GM12873 (cell line): ENCODE results near the gene FAM53A.

ENCODE experiments used
- CTCF ChIP-seq: IDR thresholded peaks from 2 replicates; pipeline ENCODE4 v1.5.1; 2012; ENCODE audit warnings: low read depth, mild to moderate bottlenecking, moderate library complexity, low read length, control low read depth; ENCODE audit not compliant: insufficient read depth; ENCODE audit errors: missing control alignments

The FAM53A gene

DNA sequence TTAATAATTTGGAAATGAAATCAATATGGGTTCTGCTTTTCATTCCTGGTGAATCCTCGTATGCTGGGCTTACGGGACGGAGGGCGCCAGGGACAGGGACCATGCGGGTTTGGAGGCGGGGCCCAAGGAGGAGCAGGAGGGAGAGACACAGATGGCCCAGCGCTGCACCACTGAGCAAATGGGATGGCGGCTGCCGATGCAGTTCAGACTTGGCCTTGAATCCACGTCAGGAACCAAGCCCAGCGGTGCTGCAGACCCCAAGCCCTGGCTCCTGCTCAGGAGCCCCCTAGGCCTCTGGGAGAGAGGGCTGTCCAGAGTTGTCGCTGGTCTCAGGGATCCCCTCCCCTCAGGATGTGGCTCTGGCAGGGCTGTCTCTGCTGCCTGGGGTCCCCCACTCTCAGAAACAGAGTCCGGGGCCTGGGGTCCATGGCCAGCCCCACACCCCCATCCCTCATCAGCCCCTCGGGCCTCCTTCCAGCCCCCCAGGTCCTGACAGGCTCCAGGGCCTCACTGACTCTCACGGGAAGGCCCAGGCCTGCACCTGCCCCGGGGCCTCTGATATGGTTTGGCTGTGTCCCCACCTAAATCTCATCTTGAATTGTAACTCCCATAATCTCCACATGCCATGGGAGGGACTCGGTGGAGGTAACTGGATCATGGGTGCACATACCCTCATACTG, 75.2 kb downstream of the FAM53A start:
- no peak for TF ChIP-seq CTCF

- no peak for TF ChIP-seq CTCF
Measured at GRCh38 chr4:1608196-1608820, 75.8 kb downstream of the FAM53A start.

GRCh38 chr4:1604706-1605205, 79.4 kb downstream of the FAM53A start:
- no peak for TF ChIP-seq CTCF

DNA sequence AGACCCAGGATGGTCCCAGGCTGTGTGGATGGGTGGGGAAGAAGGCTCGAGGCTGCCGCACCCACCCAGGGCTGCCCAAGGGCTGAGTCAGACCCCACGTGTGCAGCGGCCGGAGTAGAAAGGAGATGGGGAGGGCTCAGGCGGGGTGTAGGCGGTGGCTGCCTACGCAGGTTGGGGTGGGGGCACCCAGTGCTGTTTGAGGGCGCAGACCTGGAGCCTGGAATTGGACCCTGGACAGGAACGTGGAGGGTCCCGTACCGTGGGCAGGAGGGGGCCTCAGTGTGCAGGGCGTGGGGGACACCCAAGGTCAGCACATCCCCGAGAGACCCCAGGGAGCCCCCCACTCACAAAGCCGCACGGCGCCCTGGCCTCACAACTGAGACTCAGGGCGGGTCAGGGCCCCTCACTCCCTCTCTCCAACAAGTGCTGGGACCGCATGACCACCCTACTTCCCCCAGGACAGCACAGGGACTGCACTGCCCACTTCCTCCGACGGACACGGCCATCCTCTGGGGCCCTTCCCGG, 79.9 kb downstream of the FAM53A start:
- TF ChIP-seq CTCF: no peak

GRCh38 chr4:1603413-1604135, 80.5 kb downstream of the FAM53A start:
- no peak for TF ChIP-seq CTCF

GRCh38 chr4:1602655-1603412, 81.3 kb downstream of the FAM53A start:
- TF ChIP-seq CTCF: no peak
